Measurements from ENCODE around the gene CPA4.

Gene CPA4

DNA sequence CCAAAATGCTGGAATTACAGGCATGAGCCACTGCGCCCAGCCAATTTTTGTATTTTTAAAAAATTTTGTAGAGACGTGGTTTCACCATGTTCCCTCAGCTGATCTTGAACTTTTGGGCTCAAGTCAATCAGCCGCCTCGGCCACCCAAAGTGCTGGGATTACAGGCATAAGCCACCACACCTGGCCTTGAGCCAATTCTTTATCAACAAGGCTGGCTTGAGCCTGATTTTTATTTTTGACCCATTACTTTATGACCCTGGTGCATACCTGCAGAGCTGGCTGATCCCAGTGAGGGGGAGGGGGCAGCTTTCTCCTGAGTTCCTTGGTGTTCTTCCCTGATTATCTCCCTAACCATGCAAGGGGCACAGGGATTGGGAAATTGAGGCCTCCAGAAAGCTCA, 71.5 kb downstream of the CPA4 start:
- DNase-seq (ENCODE audit: low spot score) = no peak

GRCh38 chr7:130365088-130365487, 72.1 kb downstream of the CPA4 start:
- DNase-seq (ENCODE audit: low spot score) = no peak

DNA sequence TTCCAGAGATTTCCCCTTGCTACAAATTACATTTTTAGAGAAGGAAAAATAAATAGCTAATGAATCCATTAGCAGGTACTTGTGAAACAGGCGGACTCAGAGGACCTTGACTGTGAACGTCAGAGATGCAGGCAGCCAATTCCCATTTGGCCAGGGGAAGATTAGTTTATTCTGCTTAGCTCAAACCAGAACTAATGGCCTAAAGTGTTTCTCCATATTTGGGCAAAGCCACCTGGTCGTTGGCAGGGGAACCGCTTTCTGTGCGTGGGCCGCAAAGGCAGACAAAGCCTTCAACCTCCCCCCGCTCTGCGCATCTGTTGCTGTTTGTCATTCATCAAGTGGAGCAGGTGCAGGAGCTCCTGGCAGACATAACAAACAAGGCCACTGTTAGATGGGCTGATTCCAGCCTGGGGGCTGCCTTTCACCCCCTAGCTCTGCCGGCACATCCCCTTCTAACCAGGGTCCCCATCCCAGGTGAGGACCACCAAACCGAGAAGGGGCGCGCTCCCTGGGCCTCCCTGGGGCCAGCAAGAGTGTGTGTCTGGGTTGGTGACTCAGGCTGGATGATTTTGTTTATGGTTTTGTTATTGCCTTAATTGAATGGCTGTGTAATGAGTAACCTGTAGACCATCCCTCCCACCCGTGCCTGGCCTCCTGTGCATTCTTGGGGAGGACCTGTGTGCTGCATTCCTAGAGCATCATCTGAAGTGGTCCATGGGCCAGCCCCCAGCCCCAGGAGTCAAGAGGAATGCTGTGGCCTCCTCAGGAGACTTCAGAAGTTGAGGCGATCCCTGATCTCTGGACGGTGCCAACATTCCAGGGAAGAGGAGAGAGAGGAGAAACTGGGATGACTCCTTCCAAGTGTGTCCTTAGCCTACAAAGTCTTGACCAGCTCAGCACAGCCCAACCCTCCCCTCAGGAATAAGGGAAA, 72.8 kb downstream of the CPA4 start:
- DNase-seq (ENCODE audit: low spot score) = peak; percentile 69

DNA sequence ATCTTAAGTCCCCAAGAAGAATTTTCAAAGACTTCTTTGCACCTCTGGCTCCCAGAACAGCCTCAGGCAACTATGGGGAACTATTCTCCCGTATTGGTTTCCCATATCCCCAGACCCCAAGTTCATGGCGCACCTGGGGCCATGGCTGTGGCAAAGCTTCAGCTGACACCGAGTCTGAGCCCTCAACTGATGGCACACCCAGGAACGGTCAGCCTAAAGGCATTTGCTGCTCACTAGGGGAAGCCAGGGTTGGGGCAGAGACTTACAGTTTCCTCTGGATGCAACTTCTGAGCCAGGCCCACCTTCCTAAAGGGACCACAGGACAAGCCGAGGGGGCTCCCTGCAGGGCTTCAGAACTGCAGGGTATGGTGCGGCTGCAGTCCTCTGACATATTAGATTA, 73.6 kb downstream of the CPA4 start:
- DNase-seq (ENCODE audit: low spot score) = no peak

GRCh38 chr7:130367088-130367755, 74.3 kb downstream of the CPA4 start:
- no peak for DNase-seq (ENCODE audit: low spot score)

- DNase-seq (ENCODE audit: low spot score) = no peak
Measured at GRCh38 chr7:130367836-130368746, 75.1 kb downstream of the CPA4 start.

DNA sequence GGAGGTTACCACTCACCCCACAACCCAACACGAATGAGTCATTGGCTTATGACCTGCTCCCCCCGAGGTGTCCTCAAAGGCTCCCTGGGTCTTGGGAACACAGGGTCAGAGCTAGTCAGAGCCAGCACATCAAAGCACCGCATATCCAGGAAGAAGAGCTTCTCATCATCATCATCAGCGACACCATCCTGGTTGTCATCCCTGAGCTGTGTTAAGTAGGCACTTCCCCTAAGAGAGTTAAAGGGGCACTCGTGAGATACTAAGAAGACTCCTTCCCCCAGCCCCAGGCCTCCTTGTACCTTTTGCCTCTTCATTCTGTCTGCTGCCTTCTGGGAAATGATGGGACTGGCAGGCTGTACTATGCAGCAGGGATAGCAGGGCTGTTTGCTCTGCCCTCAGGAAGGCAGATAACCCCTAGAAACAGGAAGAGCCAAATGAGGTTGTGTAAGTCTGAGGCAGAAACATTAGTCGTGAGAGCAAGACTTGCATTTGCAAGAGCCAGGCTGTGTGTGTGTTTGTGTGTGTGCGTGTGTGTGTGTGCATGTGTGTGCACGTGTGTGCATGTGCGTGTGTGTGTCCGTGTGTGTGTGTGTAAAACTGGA, 76.2 kb downstream of the CPA4 start:
- no peak for DNase-seq (ENCODE audit: low spot score)

GRCh38 chr7:130369831-130370550, 77.0 kb downstream of the CPA4 start:
- DNase-seq (ENCODE audit: low spot score) = no peak

GRCh38 chr7:130371046-130371445, 78.1 kb downstream of the CPA4 start:
- no peak for DNase-seq (ENCODE audit: low spot score)

DNA sequence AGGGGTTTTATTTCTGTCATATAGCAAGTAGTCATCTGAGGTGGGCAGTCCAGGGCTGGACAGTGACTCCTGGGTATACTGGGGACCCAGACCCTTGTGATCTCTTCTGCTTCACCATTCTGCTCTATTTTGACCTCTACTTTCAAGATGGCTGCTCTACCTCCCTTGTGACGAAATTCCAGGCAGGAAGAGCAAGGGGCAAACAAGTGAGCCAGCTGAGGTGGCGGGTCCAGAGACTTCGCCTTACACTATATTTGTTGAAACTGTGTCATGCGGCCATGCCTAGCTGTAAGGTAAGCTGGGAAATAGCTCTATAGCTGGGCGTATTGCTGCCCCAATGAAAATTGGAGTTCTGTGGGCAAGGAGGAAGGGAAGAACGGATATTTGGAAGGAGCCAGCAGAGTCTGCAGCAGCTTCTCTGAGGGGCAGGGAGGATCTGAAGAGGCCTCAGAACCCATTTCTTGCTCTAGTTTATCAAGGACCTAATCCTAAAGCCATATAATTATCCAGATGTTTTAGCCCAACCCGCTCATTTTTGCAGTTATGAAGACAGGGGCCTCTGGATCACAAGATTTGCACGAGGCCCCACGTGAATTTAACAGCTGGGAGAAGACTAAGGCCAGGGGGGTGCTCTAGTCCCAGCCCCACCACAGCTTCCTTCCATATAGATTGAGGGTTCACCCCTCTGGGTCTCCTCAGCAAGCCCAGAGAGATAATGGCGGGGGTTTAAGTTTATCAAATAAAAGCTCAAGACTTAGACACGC, 79.6 kb downstream of the CPA4 start:
- no peak for DNase-seq (ENCODE audit: low spot score)

All from iPS-NIHi11 (cell line).